Right ventricle myocardium superior (tissue), 1 donor: ENCODE results near the gene NOX4. TPM values are rescaled to one million over a fixed set of nuclear protein-coding genes. Genes with fewer than 3 reads are reported as not detected.
"Not testable (repeated sequence)": the region's sequence is repeated elsewhere in the genome, so short reads cannot be mapped to it uniquely, and the experiment has no call there.

ENCODE experiments used
- ATAC-seq: fragments of 200-7000 bp; cut with Tn5 transposase; one replicate; pipeline ENCODE4 v1.9.1; 2020; ENCODE audit warnings: mild to moderate bottlenecking; ENCODE audit not compliant: poor library complexity
- DNase-seq: peaks from one replicate; pipeline ENCODE4 v3.0.0-alpha.2; 2020
- intact Hi-C: fragments of 100-400 bp; cut with DNase I; formaldehyde crosslinking; loops from one replicate; pipeline ENCODE4 v1.11.2; 2022
- total RNA-seq: library from RNA; stranded (reverse); fragmentation: NEBNext Ultra II Directional; extraction: Animal tissue kit (Norgen Biotek cat#: 25700); gene quantifications from one replicate; pipeline ENCODE4 v1.2.1, GENCODE V29; 2021
- donor health status: DM: no; HTN: yes; CAD: no; lungs with severe emphysema.

NOX4 gene
- total RNA-seq, 1 donor from 2014 or later: 1.7 TPM

GRCh38 chr11:89484896-89485295 is 6.3 kb downstream of the NOX4 start:
- intact Hi-C loops: no loop called here
- no peak for DNase-seq
- no peak for ATAC-seq

- no peak for DNase-seq
- intact Hi-C loops: no loop called here
- no peak for ATAC-seq
These were observed 14.0 kb downstream of the NOX4 start for GRCh38 chr11:89477175-89477574.

- intact Hi-C loops: no loop called here
- no peak for DNase-seq
- no peak for ATAC-seq
These were observed 27.9 kb downstream of the NOX4 start for GRCh38 chr11:89463266-89463780.

GRCh38 chr11:89458716-89459115 is 32.5 kb downstream of the NOX4 start:
- intact Hi-C loops: no loop called here
- no peak for ATAC-seq

GRCh38 chr11:89457190-89457589 is 34.0 kb downstream of the NOX4 start:
- DNase-seq (no peak), ATAC-seq (no peak)
- intact Hi-C loops: no loop called here

More at GRCh38 chr11:89458716-89459115, 32.5 kb downstream of the NOX4 start:
- no peak for DNase-seq

- ATAC-seq: no peak
- intact Hi-C loops: no loop called here
- no peak for DNase-seq
These were observed 34.5 kb downstream of the NOX4 start for GRCh38 chr11:89456681-89457080.

- no peak for DNase-seq
- ATAC-seq: no peak
- intact Hi-C loops: no loop called here
These were observed 38.4 kb downstream of the NOX4 start for GRCh38 chr11:89452780-89453179.

- DNase-seq: no peak
- ATAC-seq: no peak
- intact Hi-C loops: no loop called here
These were observed 43.3 kb downstream of the NOX4 start for GRCh38 chr11:89447845-89448244.

- intact Hi-C loops: no loop called here
- DNase-seq (no peak), ATAC-seq (no peak)
These were observed 47.5 kb downstream of the NOX4 start for GRCh38 chr11:89443361-89444322.

- intact Hi-C loops: no loop called here
- no peak for ATAC-seq
- DNase-seq: no peak
These were observed 48.4 kb downstream of the NOX4 start for GRCh38 chr11:89442801-89443200.

GRCh38 chr11:89441606-89442005 is 49.6 kb downstream of the NOX4 start:
- ATAC-seq (no peak), DNase-seq (no peak)
- intact Hi-C loops: no loop called here

GRCh38 chr11:89437317-89437716 is 53.9 kb downstream of the NOX4 start:
- ATAC-seq (no peak), DNase-seq (no peak)
- intact Hi-C loops: no loop called here

- DNase-seq (no peak), ATAC-seq (peak; percentile 38)
- intact Hi-C loops: no loop called here
These were observed 55.1 kb downstream of the NOX4 start for GRCh38 chr11:89436071-89436470.

GRCh38 chr11:89433278-89433677 is 57.9 kb downstream of the NOX4 start:
- no peak for ATAC-seq
- DNase-seq: no peak
- intact Hi-C loops: no loop called here

GRCh38 chr11:89432182-89432581 is 59.0 kb downstream of the NOX4 start:
- DNase-seq, intact Hi-C loops, ATAC-seq: not testable (repeated sequence)

- DNase-seq, intact Hi-C loops, ATAC-seq: not testable (repeated sequence)
These were observed 64.7 kb downstream of the NOX4 start for GRCh38 chr11:89426501-89426900.

- no peak for DNase-seq
- intact Hi-C loops: no loop called here
- no peak for ATAC-seq
These were observed 69.5 kb downstream of the NOX4 start for GRCh38 chr11:89421718-89422117.

GRCh38 chr11:89420981-89421380 is 70.2 kb downstream of the NOX4 start:
- ATAC-seq (no peak), DNase-seq (no peak)
- intact Hi-C loops: no loop called here

- DNase-seq (no peak), ATAC-seq (no peak)
- intact Hi-C loops: no loop called here
These were observed 74.2 kb downstream of the NOX4 start for GRCh38 chr11:89416961-89417360.

GRCh38 chr11:89411112-89411511 is 80.1 kb downstream of the NOX4 start:
- ATAC-seq, DNase-seq, intact Hi-C loops: not testable (repeated sequence)
